HepG2 (cell line): ENCODE measurements around the gene FOXK2. TPM values are rescaled to one million over a fixed set of nuclear protein-coding genes. Genes with fewer than 3 reads are reported as not detected.

ENCODE experiments used
- GABPA ChIP-seq, 2 experiments: IDR thresholded peaks; 2 replicates each; pipeline ENCODE4 v1.6.1; 2011 to 2016; ENCODE audit warnings: low read depth in 2 of 2, low read length in 1 of 2, missing biosample characterization in 1 of 2, missing genetic modification characterization in 1 of 2
- PCBP1 ChIP-seq: fragments of 200-400 bp; formaldehyde crosslinking; IDR thresholded peaks from 2 replicates; pipeline ENCODE4 v1.6.1; 2017; ENCODE audit warnings: mild to moderate bottlenecking, low read depth, low read length, borderline replicate concordance
- WIZ ChIP-seq: sonication (generic); formaldehyde crosslinking; IDR thresholded peaks from 2 replicates; pipeline ENCODE4 v1.5.1; 2020; ENCODE audit warnings: mild to moderate bottlenecking, missing genetic modification reagents
- ZNF10 ChIP-seq: sonication (generic); formaldehyde crosslinking; IDR thresholded peaks from 2 replicates; pipeline ENCODE4 v1.4.0; 2020; ENCODE audit warnings: mild to moderate bottlenecking, low read depth, missing genetic modification reagents, borderline replicate concordance
- ZNF232 ChIP-seq: sonication (generic); formaldehyde crosslinking; IDR thresholded peaks from 2 replicates; pipeline ENCODE4 v1.4.0; 2020; ENCODE audit warnings: missing genetic modification reagents, borderline replicate concordance
- ZNF282 ChIP-seq: fragments of 450-650 bp; IDR thresholded peaks from 2 replicates; pipeline ENCODE4 v1.6.1; 2018; ENCODE audit not compliant: partially characterized antibody
- ZNF713 ChIP-seq: sonication (generic); formaldehyde crosslinking; IDR thresholded peaks from 2 replicates; pipeline ENCODE4 v1.4.0; 2020; ENCODE audit warnings: mild to moderate bottlenecking, missing genetic modification reagents
- ZNF768 ChIP-seq: sonication (generic); formaldehyde crosslinking; IDR thresholded peaks from 2 replicates; pipeline ENCODE4 v1.4.0; 2020; ENCODE audit warnings: missing genetic modification reagents
- ZNF775 ChIP-seq: sonication (generic); formaldehyde crosslinking; IDR thresholded peaks from 2 replicates; pipeline ENCODE4 v1.4.0; 2020; ENCODE audit warnings: missing genetic modification reagents, mild to moderate bottlenecking, moderate library complexity, borderline replicate concordance
- ZNF790 ChIP-seq: sonication (generic); formaldehyde crosslinking; IDR thresholded peaks from 2 replicates; pipeline ENCODE4 v1.8.0; 2022; ENCODE audit warnings: missing genetic modification reagents, mild to moderate bottlenecking, borderline replicate concordance
- polyA plus RNA-seq, 8 experiments: library from polyadenylated mRNA; depleted of rRNA in 3 of 8; stranded (reverse) in 7 of 8; unstranded in 1 of 8; fragments of >200 nt; fragmentation: Illumina TruSeq in 4 of 8; extraction: Trizol in 4 of 8; gene quantifications; 2 replicates each; pipeline versions ENCODE4 v1.2.1 to v1.2.3, GENCODE V29; 2011 to 2016; ENCODE audit warnings: low read depth in 4 of 8, missing spikeins in 1 of 8, mixed read lengths in 1 of 8; ENCODE audit not compliant: insufficient read depth in 1 of 8
- total RNA-seq, 5 experiments: library from RNA; depleted of rRNA; stranded (reverse); fragments of >200 nt; fragmentation: Illumina TruSeq; extraction: Trizol; gene quantifications; 2 replicates each; pipeline ENCODE4 v1.2.3, GENCODE V29; 2016; ENCODE audit warnings: low read depth in 1 of 5
- TF ChIP-seq, protein P1 (sequence below): IDR thresholded peaks from 2 replicates; pipeline ENCODE4 v1.6.1; 2016; ENCODE audit warnings: missing biosample characterization, missing genetic modification reagents, low read depth
- TF ChIP-seq, protein P2 (sequence below): sonication (generic); formaldehyde crosslinking; IDR thresholded peaks from 2 replicates; pipeline ENCODE4 v1.5.0; 2020; ENCODE audit warnings: mild to moderate bottlenecking, missing genetic modification reagents, moderate library complexity
- TF ChIP-seq, protein P3 (sequence below): sonication (generic); formaldehyde crosslinking; IDR thresholded peaks from 2 replicates; pipeline ENCODE4 v1.4.0; 2020; ENCODE audit warnings: mild to moderate bottlenecking, missing genetic modification reagents, borderline replicate concordance
- TF ChIP-seq, protein P4 (sequence below): sonication (generic); formaldehyde crosslinking; IDR thresholded peaks from 2 replicates; pipeline ENCODE4 v1.4.0; 2020; ENCODE audit warnings: missing genetic modification reagents
- TF ChIP-seq, protein P5 (sequence below): sonication (generic); formaldehyde crosslinking; IDR thresholded peaks from 2 replicates; pipeline ENCODE4 v1.8.0; 2022; ENCODE audit warnings: mild to moderate bottlenecking, missing genetic modification reagents, moderate library complexity

FOXK2 gene
- total and polyA plus RNA-seq, 2 of the 13 experiments (the other 11 are each of a cell fraction or from before 2014, with no cell fraction given), result 67.1 to 67.2 TPM

DNA sequence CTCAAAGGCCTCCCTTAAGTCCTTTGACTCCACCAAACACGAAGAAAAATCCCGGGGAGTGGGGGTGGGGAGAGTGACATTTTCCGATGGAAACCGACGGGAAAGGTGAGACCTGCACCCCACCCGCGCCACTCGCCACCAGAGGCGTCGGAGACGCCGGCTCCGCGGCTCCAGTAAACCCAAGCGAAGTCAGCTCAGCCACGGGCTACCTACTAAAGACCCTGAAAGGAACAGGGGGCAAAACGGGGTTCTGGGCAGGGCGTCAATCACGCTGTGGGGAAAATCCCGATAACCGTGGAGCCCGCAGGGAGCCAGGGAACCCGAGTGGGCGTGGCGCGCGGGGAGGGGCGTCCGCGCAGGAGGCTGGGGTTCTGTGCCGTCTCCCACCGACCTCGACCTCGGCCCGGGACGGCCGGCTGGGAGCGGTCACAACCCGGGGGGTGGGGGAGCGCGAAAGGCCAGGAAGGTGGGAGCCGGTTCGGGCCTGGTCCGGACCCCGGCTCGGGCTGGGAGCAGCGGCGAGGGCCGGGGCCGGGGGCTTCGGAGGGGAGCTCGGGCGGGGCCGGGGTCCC, 128.1 kb downstream of the FOXK2 start (continued):
- TF ChIP-seq ZNF768 (CRISPR knock-in tag), result no peak
- no peak for TF ChIP-seq ZNF232 (CRISPR knock-in tag)
- TF ChIP-seq PCBP1, result no peak
- TF ChIP-seq, protein P1, sequence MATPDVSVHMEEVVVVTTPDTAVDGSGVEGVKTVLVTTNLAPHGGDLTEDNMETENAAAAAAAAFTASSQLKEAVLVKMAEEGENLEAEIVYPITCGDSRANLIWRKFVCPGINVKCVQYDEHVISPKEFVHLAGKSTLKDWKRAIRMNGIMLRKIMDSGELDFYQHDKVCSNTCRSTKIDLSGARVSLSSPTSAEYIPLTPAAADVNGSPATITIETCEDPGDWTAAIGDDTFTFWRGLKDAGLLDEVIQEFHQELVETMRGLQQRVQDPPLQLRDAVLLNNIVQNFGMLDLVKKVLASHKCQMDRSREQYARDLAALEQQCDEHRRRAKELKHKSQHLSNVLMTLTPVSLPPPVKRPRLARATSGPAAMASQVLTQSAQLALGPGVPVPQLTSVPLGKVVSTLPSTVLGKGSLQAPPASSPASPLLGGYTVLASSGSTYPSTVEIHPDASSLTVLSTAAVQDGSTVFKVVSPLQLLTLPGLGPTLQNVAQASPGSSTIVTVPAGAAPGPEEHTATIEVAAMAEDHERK (CRISPR knock-in tag), result no peak
- peak; percentile 95 for TF ChIP-seq ZNF790 (CRISPR knock-in tag)
- TF ChIP-seq ZNF713 (CRISPR knock-in tag), result no peak
- TF ChIP-seq, protein P2, sequence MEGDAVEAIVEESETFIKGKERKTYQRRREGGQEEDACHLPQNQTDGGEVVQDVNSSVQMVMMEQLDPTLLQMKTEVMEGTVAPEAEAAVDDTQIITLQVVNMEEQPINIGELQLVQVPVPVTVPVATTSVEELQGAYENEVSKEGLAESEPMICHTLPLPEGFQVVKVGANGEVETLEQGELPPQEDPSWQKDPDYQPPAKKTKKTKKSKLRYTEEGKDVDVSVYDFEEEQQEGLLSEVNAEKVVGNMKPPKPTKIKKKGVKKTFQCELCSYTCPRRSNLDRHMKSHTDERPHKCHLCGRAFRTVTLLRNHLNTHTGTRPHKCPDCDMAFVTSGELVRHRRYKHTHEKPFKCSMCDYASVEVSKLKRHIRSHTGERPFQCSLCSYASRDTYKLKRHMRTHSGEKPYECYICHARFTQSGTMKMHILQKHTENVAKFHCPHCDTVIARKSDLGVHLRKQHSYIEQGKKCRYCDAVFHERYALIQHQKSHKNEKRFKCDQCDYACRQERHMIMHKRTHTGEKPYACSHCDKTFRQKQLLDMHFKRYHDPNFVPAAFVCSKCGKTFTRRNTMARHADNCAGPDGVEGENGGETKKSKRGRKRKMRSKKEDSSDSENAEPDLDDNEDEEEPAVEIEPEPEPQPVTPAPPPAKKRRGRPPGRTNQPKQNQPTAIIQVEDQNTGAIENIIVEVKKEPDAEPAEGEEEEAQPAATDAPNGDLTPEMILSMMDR (CRISPR knock-in tag), result no peak
- TF ChIP-seq, protein P3, sequence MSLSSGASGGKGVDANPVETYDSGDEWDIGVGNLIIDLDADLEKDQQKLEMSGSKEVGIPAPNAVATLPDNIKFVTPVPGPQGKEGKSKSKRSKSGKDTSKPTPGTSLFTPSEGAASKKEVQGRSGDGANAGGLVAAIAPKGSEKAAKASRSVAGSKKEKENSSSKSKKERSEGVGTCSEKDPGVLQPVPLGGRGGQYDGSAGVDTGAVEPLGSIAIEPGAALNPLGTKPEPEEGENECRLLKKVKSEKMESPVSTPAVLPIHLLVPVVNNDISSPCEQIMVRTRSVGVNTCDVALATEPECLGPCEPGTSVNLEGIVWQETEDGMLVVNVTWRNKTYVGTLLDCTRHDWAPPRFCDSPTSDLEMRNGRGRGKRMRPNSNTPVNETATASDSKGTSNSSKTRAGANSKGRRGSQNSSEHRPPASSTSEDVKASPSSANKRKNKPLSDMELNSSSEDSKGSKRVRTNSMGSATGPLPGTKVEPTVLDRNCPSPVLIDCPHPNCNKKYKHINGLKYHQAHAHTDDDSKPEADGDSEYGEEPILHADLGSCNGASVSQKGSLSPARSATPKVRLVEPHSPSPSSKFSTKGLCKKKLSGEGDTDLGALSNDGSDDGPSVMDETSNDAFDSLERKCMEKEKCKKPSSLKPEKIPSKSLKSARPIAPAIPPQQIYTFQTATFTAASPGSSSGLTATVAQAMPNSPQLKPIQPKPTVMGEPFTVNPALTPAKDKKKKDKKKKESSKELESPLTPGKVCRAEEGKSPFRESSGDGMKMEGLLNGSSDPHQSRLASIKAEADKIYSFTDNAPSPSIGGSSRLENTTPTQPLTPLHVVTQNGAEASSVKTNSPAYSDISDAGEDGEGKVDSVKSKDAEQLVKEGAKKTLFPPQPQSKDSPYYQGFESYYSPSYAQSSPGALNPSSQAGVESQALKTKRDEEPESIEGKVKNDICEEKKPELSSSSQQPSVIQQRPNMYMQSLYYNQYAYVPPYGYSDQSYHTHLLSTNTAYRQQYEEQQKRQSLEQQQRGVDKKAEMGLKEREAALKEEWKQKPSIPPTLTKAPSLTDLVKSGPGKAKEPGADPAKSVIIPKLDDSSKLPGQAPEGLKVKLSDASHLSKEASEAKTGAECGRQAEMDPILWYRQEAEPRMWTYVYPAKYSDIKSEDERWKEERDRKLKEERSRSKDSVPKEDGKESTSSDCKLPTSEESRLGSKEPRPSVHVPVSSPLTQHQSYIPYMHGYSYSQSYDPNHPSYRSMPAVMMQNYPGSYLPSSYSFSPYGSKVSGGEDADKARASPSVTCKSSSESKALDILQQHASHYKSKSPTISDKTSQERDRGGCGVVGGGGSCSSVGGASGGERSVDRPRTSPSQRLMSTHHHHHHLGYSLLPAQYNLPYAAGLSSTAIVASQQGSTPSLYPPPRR (CRISPR knock-in tag), result no peak
- TF ChIP-seq ZNF282, result no peak
- TF ChIP-seq GABPA (IDR thresholded peaks at IDR 0.05; ENCODE audit: low read depth, low read length), result no peak
- TF ChIP-seq GABPA (CRISPR knock-in tag; IDR thresholded peaks at IDR 0.05; ENCODE audit: low read depth), result no peak
- TF ChIP-seq, protein P4, sequence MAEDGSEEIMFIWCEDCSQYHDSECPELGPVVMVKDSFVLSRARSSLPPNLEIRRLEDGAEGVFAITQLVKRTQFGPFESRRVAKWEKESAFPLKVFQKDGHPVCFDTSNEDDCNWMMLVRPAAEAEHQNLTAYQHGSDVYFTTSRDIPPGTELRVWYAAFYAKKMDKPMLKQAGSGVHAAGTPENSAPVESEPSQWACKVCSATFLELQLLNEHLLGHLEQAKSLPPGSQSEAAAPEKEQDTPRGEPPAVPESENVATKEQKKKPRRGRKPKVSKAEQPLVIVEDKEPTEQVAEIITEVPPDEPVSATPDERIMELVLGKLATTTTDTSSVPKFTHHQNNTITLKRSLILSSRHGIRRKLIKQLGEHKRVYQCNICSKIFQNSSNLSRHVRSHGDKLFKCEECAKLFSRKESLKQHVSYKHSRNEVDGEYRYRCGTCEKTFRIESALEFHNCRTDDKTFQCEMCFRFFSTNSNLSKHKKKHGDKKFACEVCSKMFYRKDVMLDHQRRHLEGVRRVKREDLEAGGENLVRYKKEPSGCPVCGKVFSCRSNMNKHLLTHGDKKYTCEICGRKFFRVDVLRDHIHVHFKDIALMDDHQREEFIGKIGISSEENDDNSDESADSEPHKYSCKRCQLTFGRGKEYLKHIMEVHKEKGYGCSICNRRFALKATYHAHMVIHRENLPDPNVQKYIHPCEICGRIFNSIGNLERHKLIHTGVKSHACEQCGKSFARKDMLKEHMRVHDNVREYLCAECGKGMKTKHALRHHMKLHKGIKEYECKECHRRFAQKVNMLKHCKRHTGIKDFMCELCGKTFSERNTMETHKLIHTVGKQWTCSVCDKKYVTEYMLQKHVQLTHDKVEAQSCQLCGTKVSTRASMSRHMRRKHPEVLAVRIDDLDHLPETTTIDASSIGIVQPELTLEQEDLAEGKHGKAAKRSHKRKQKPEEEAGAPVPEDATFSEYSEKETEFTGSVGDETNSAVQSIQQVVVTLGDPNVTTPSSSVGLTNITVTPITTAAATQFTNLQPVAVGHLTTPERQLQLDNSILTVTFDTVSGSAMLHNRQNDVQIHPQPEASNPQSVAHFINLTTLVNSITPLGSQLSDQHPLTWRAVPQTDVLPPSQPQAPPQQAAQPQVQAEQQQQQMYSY (CRISPR knock-in tag), result peak; percentile 2; the same call in 1 of the 2 replicates
- TF ChIP-seq WIZ (CRISPR knock-in tag), result no peak
- no peak for TF ChIP-seq ZNF775 (CRISPR knock-in tag)
- TF ChIP-seq, protein P5, sequence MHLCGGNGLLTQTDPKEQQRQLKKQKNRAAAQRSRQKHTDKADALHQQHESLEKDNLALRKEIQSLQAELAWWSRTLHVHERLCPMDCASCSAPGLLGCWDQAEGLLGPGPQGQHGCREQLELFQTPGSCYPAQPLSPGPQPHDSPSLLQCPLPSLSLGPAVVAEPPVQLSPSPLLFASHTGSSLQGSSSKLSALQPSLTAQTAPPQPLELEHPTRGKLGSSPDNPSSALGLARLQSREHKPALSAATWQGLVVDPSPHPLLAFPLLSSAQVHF (CRISPR knock-in tag), result 0 out of 2 replicates have a peak, but pooled peaks have one; percentile 26
- no peak for TF ChIP-seq ZNF10 (CRISPR knock-in tag)
